Transverse colon (tissue), 4 donors: ENCODE measurements around the gene MTHFR. TPM values are rescaled to one million over a fixed set of nuclear protein-coding genes. Genes with fewer than 3 reads are reported as not detected.
A peak's percentile ranks its signal among the peaks of the same experiment; 100 is the strongest.

ENCODE experiments used
- DNase-seq: peaks from one replicate; pipeline ENCODE4 v3.0.0-alpha.2; 2019
- H3K27ac ChIP-seq, 4 donors: fragments of 200-600 bp; sonication (generic); 2 replicates each; pipeline ENCODE4 v1.5.1; 2016 to 2018; ENCODE audit warnings: inconsistent platforms in 4 of 4
- H3K27me3 ChIP-seq: fragments of 200-600 bp; sonication (generic); 2 replicates; pipeline ENCODE4 v1.5.1; 2017; ENCODE audit warnings: inconsistent platforms
- H3K36me3 ChIP-seq, 4 donors: fragments of 200-600 bp; sonication (generic); 2 replicates each; pipeline ENCODE4 v1.5.1; 2017 to 2019; ENCODE audit warnings: inconsistent platforms in 4 of 4
- H3K4me1 ChIP-seq, 4 donors: fragments of 200-600 bp; sonication (generic); 2 replicates each; pipeline ENCODE4 v1.5.1; 2017 to 2020; ENCODE audit warnings: inconsistent platforms in 4 of 4
- H3K4me3 ChIP-seq, 4 donors: fragments of 200-600 bp; sonication (generic); 1 replicate in 1 of 4; 2 replicates in 3 of 4; pipeline versions ENCODE4 v1.5.1 to v1.6.1; 2017 to 2019; ENCODE audit warnings: inconsistent platforms in 4 of 4
- H3K9me3 ChIP-seq, 2 donors: fragments of 200-600 bp; sonication (generic); 2 replicates each; pipeline ENCODE4 v1.5.1; 2017 to 2019; ENCODE audit warnings: inconsistent platforms in 2 of 2
- EP300 ChIP-seq: sonication (generic); formaldehyde crosslinking; IDR thresholded peaks from one replicate; pipeline ENCODE4 v1.6.1; 2017; ENCODE audit warnings: antibody characterized with exemption, low read depth
- POLR2A ChIP-seq: fragments of 450-650 bp; IDR thresholded peaks from one replicate; pipeline ENCODE4 v1.6.1; 2016; ENCODE audit warnings: antibody characterized with exemption, mild to moderate bottlenecking, moderate library complexity
- POLR2AphosphoS5 ChIP-seq, 3 donors: sonication (generic); formaldehyde crosslinking; IDR thresholded peaks; one replicate each; pipeline ENCODE4 v1.6.1; 2016; ENCODE audit warnings: antibody characterized with exemption in 3 of 3
- WGBS, 2 donors: methylation state at CpG; one replicate each; pipeline ENCODE4 v1.1.5; 2018; ENCODE audit warnings: low coverage in 1 of 2; 5-methylcytosine and 5-hydroxymethylcytosine counted together
- in situ Hi-C, 4 donors: fragments of 200-750 bp; cut with MboI; loops; one replicate each; pipeline versions ENCODE4 v1.15.0 to v1.15.1; 2017; ENCODE audit warnings: low sequenced_read_pairs in 3 of 4, low pct_ligation_motif_present in 1 of 4, low pct_unique_long_range_greater_than_20kb in 1 of 4
- intact Hi-C: fragments of 100-400 bp; cut with DNase I; formaldehyde crosslinking; loops from one replicate; pipeline ENCODE4 v1.15.1; 2023; ENCODE audit warnings: low total_unique reads
- total RNA-seq, 4 donors: library from RNA; depleted of rRNA; stranded (reverse); fragments of >200 nt; gene quantifications; one replicate each; pipeline ENCODE4 v1.1.0, GENCODE V29; 2016
- TF ChIP-seq, protein P1 (sequence below), 5 experiments: fragments of 200-600 bp in 3 of 5; fragments of 450-650 bp in 2 of 5; sonication (generic) in 3 of 5; IDR thresholded peaks; 1 replicate in 2 of 5; 2 replicates in 3 of 5; pipeline ENCODE4 v1.5.1; 2016 to 2017; ENCODE audit warnings: antibody characterized with exemption in 5 of 5, inconsistent platforms in 3 of 5, mild to moderate bottlenecking in 2 of 5, moderate library complexity in 1 of 5

The MTHFR gene
- total RNA-seq, 4 donors from 2014 or later = 42.8 to 141 (median 48.3) TPM

DNA sequence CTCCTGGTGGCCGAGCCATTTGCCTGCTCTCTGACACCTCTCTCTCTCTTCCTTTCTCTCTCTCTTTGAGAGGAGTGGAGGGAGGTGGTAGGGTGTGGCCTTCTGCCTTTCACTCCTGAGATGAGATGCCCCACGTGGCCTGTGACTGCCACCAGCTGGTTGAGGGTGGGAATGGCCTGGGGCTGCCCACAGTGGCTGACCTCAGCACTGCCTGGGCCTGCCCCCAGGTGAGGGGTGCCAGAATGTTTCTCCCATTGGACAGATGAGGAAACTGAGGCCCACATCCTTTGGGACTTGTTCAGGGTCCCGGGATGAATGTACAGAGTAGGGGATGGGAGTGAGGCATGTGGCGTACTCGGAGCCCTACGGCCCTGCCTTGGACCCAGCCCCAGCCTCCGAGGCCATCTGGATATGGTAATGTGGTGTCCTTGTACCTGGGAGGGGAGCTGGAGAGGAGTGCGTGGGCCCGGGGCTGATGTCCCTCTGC is 56.5 kb downstream of the MTHFR start:
- Histone ChIP-seq H3K27me3 (no peaks in the 10 kb centered on the region), H3K27ac (no peak overlapping the region), H3K9me3 (no peaks in the 10 kb centered on the region), H3K4me1 (no peaks in the 10 kb centered on the region), H3K36me3 (peaks cover 0 to 7% (median 0%) of the 10 kb centered on the region in 4 donors), H3K4me3 (no peak overlapping the region)
- 79% methylated on average over 9 of the region's 9 CpGs; no CpG with 5 or more reads in 1 of the 2 donors for WGBS, 2 donors
- peak; percentile 47 for DNase-seq
- TF ChIP-seq POLR2AphosphoS5 (IDR thresholded peaks at IDR 0.05) = no peak
- TF ChIP-seq, protein P1, sequence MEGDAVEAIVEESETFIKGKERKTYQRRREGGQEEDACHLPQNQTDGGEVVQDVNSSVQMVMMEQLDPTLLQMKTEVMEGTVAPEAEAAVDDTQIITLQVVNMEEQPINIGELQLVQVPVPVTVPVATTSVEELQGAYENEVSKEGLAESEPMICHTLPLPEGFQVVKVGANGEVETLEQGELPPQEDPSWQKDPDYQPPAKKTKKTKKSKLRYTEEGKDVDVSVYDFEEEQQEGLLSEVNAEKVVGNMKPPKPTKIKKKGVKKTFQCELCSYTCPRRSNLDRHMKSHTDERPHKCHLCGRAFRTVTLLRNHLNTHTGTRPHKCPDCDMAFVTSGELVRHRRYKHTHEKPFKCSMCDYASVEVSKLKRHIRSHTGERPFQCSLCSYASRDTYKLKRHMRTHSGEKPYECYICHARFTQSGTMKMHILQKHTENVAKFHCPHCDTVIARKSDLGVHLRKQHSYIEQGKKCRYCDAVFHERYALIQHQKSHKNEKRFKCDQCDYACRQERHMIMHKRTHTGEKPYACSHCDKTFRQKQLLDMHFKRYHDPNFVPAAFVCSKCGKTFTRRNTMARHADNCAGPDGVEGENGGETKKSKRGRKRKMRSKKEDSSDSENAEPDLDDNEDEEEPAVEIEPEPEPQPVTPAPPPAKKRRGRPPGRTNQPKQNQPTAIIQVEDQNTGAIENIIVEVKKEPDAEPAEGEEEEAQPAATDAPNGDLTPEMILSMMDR (IDR thresholded peaks at IDR 0.05) = peak in 3 of 5 experiments; percentile 21 to 54 (median 48)
- intact Hi-C loops (no loop called here), in situ Hi-C loops (no loop called here)

DNA sequence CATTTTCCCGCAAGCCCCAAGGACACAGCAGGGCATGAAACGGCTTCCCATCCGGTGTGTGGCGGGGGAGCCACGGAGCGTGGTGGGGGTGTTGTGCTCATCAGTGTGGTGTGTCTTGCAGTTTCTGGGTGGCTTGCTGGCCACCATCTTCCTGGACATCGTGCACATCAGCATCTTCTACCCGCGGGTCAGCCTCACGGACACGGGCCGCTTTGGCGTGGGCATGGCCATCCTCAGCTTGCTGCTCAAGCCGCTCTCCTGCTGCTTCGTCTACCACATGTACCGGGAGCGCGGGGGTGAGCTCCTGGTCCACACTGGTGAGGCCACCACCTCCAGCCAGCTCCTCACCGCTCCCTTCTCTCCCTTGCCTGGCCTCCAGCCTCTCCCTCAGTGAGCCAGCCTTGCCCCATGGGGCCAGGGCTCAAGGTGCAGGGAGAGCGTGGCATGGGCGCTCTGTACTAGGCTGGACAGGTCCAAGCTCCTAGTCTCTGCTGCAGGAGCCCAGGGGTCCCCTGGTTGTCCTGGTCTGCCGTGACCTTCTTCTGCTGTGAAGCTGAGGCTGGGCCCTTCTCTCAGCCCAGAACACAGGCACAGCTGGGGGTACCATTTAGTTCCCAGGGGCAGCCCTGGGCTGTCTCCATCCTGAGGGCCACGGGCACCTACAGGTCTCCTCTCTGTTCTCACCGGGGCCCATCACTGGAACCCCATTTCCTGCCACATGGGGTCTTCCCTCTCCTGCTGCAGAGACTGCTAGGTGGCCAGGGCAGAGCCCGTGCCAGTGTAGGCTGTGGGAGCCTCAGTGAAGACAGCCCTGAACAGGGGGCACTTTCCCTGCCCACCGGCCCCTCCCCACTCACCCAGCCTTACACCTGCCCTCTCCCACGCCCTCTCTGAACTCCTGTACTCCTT is 57.2 kb downstream of the MTHFR start:
- TF ChIP-seq EP300 (no peak), POLR2AphosphoS5 (IDR thresholded peaks at IDR 0.05) (no peak), POLR2A (no peak)
- TF ChIP-seq, protein P1 (IDR thresholded peaks at IDR 0.05) = no peak
- Histone ChIP-seq H3K4me1 (no peaks in the 10 kb centered on the region), H3K36me3 (peaks cover 0 to 7% (median 0%) of the 10 kb centered on the region in 4 donors), H3K27ac (no peak overlapping the region), H3K4me3 (no peak overlapping the region), H3K27me3 (no peaks in the 10 kb centered on the region), H3K9me3 (no peaks in the 10 kb centered on the region)
- no peak for DNase-seq
- 92 to 100% methylated on average over 1 to 27 of the region's 27 CpGs for WGBS, 2 donors
- intact Hi-C loops (no loop called here), in situ Hi-C loops (no loop called here)

DNA sequence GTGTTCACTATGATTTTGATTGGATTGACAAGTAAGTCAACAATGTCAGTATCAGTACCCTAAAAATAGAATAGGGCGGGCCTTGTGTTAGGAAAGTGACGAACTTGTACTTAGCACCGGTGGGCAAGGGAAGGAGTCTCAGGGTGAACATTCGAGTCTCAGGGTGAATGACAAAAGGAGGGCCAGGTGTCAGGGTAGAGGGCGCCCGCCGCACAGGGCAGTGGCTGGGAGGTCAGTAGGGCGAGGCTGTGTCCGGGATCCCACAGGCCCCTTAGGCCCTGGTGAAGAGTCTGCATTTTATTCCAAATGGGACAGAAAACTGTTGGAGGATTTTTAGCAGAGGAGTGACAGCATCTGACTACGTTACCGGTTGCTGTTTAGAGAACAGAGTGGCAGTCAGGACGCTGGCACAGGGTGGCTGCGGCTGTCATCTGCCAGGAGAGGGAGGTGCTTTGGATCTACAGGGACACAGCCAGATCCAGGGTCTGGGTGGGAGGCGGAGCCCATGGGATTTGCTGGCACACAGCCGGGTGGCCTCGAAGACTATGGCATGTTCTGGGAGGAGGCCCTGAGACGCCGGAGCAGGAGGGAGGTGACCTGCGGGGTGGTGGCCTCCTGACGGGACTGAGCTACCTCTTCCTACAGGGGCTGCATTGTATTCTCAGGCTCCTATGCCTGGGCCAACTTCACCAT is 58.8 kb downstream of the MTHFR start:
- intact Hi-C loops = no loop called here
- H3K27ac ChIP-seq = no peak overlapping the region
- peaks cover 0 to 7% (median 0%) of the 10 kb centered on the region in 4 donors for H3K36me3 ChIP-seq
- no peak for DNase-seq
- in situ Hi-C loops = no loop called here
- peaks cover 0 to 3% (median 0%) of the 10 kb centered on the region in 4 donors for H3K4me1 ChIP-seq
- H3K4me3 ChIP-seq = no peak overlapping the region
- H3K27me3 ChIP-seq = no peaks in the 10 kb centered on the region
- 92 to 100% methylated on average over 1 to 20 of the region's 20 CpGs for WGBS, 2 donors
- no peaks in the 10 kb centered on the region for H3K9me3 ChIP-seq
- TF ChIP-seq, protein P1 (IDR thresholded peaks at IDR 0.05) = no peak
- no peak for TF ChIP-seq EP300
- no peak for TF ChIP-seq POLR2AphosphoS5 (IDR thresholded peaks at IDR 0.05)
- TF ChIP-seq POLR2A = no peak

DNA sequence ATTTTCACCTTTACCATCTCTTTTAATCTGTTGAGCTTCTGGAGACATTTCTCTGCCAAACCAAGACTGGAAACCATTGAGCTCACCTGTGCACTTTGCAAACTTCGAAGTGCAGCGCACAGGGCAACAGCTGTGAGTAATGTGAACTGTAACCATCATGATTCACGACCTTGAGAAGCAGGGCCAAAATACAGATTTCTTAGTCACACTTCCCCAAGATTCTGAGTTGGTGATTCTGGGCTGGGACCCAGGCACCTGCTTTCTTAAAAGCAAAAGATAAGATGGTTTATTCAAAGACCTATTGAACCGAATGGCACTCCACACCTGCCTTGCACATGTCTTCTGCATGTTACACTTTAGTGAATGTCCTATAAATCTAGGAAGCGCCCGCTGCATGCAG is 59.7 kb downstream of the MTHFR start:
- H3K4me1 ChIP-seq = peaks cover 0 to 6% (median 0%) of the 10 kb centered on the region in 4 donors
- no peaks in the 10 kb centered on the region for H3K9me3 ChIP-seq
- no peaks in the 10 kb centered on the region for H3K27me3 ChIP-seq
- 67 to 83% methylated on average over 2 to 6 of the region's 6 CpGs for WGBS, 2 donors
- no peak overlapping the region for H3K27ac ChIP-seq
- intact Hi-C loops = no loop called here
- in situ Hi-C loops = no loop called here
- peaks cover 0 to 7% (median 0%) of the 10 kb centered on the region in 4 donors for H3K36me3 ChIP-seq
- no peak for TF ChIP-seq POLR2A
- TF ChIP-seq, protein P1 (IDR thresholded peaks at IDR 0.05) = no peak
- no peak for TF ChIP-seq EP300
- no peak for TF ChIP-seq POLR2AphosphoS5 (IDR thresholded peaks at IDR 0.05)
- no peak overlapping the region for H3K4me3 ChIP-seq
- DNase-seq = no peak
